A172 (cell line): ENCODE measurements around the gene SLC6A8. TPM values are rescaled to one million over a fixed set of nuclear protein-coding genes. Genes with fewer than 3 reads are reported as not detected.
"Not testable (repeated sequence)": the region's sequence is repeated elsewhere in the genome, so short reads cannot be mapped to it uniquely, and the experiment has no call there.

Experiments used
- DNase-seq: peaks from one replicate; pipeline ENCODE4 v3.0.0-alpha.2; 2015; ENCODE audit warnings: low spot score
- total RNA-seq: library from RNA; depleted of rRNA; stranded (reverse); fragments of >200 nt; shearing (Covaris generic); gene quantifications from 2 replicates; pipeline ENCODE4 v1.2.3, GENCODE V29; 2014

Gene SLC6A8
- total RNA-seq, 1 experiment from 2014 or later = 17.1 TPM

GRCh38 chrX:153672531-153673427 is 14.9 kb upstream of the SLC6A8 start:
- DNase-seq = no peak

GRCh38 chrX:153673428-153674218 is 14.1 kb upstream of the SLC6A8 start, which contains the start of gene PNCK:
Gene PNCK, minus strand, starts transcription at chrX:153673813. Its CDS starts 737 bp downstream, at chrX:153673076.
- no peak for DNase-seq

GRCh38 chrX:153674219-153674851 is 13.4 kb upstream of the SLC6A8 start:
- no peak for DNase-seq

- DNase-seq = no peak
Measured at GRCh38 chrX:153681175-153681574, 6.6 kb upstream of the SLC6A8 start.

- DNase-seq = not testable (repeated sequence)
Measured at GRCh38 chrX:153683486-153683885, 4.2 kb upstream of the SLC6A8 start.

GRCh38 chrX:153684467-153685155 is 3.1 kb upstream of the SLC6A8 start:
- no peak for DNase-seq

GRCh38 chrX:153685156-153685536 is 2.6 kb upstream of the SLC6A8 start:
- DNase-seq = no peak

GRCh38 chrX:153685751-153686696 is 1.7 kb upstream of the SLC6A8 start:
- DNase-seq = no peak

- no peak for DNase-seq
Measured at GRCh38 chrX:153686711-153687110, 1.0 kb upstream of the SLC6A8 start.

GRCh38 chrX:153688071-153688470 is 345 bp downstream of the SLC6A8 start:
- no peak for DNase-seq

- no peak for DNase-seq
Measured at GRCh38 chrX:153688506-153688905, 780 bp downstream of the SLC6A8 start.

- no peak for DNase-seq
Measured at GRCh38 chrX:153688911-153689590, 1.3 kb downstream of the SLC6A8 start.

GRCh38 chrX:153689654-153690465 is 2.1 kb downstream of the SLC6A8 start:
- peak; percentile 46 for DNase-seq

- no peak for DNase-seq
Measured at GRCh38 chrX:153690466-153690865, 2.7 kb downstream of the SLC6A8 start.

- DNase-seq = not testable (repeated sequence)
Measured at GRCh38 chrX:153691032-153691827, 3.5 kb downstream of the SLC6A8 start.

- DNase-seq = no peak
Measured at GRCh38 chrX:153692003-153692402, 4.3 kb downstream of the SLC6A8 start.

GRCh38 chrX:153692611-153693156 is 5.0 kb downstream of the SLC6A8 start:
- no peak for DNase-seq
